Right atrium auricular region (tissue), 2 donors: ENCODE data around the gene KLF6. TPM values are rescaled to one million over a fixed set of nuclear protein-coding genes. Genes with fewer than 3 reads are reported as not detected.

Experiments
- DNase-seq: peaks from one replicate; pipeline ENCODE4 v3.0.0-alpha.2; 2019; ENCODE audit warnings: low spot score
- H3K27ac ChIP-seq, 2 donors: fragments of 200-600 bp; sonication (generic); 1 replicate in 1 of 2; 2 replicates in 1 of 2; pipeline ENCODE4 v1.5.1; 2016 to 2019
- H3K27me3 ChIP-seq, 2 donors: fragments of 200-600 bp; sonication (generic); one replicate each; pipeline versions ENCODE4 v1.5.1 to v1.6.0; 2017 to 2019
- H3K36me3 ChIP-seq: fragments of 200-600 bp; sonication (generic); one replicate; pipeline ENCODE4 v1.5.1; 2016
- H3K4me1 ChIP-seq, 2 donors: fragments of 200-600 bp; sonication (generic); one replicate each; pipeline versions ENCODE4 v1.5.1 to v1.6.0; 2017 to 2019
- H3K4me3 ChIP-seq, 2 donors: fragments of 200-600 bp; sonication (generic); 1 replicate in 1 of 2; 2 replicates in 1 of 2; pipeline ENCODE4 v1.5.1; 2017 to 2019; ENCODE audit warnings: mild to moderate bottlenecking in 1 of 2, moderate library complexity in 1 of 2
- H3K9me3 ChIP-seq, 2 donors: fragments of 200-600 bp; sonication (generic); one replicate each; pipeline ENCODE4 v1.5.1; 2019
- CTCF ChIP-seq, 2 donors: fragments of 200-600 bp; sonication (generic); IDR thresholded peaks; one replicate each; pipeline ENCODE4 v1.5.1; 2019; ENCODE audit warnings: antibody characterized with exemption in 2 of 2
- total RNA-seq, 2 donors: library from RNA; depleted of rRNA; stranded (reverse); fragments of >200 nt; gene quantifications; one replicate each; pipeline ENCODE4 v1.1.0, GENCODE V29; 2016

The KLF6 gene
- total RNA-seq, 2 donors from 2014 or later: 29.1 to 44.7 TPM

- H3K4me3 ChIP-seq: no peak overlapping the region
- H3K27me3 ChIP-seq: no peaks in the 10 kb centered on the region
- peaks cover 0 to 41% of the 10 kb centered on the region in 2 donors for H3K4me1 ChIP-seq
- no peaks in the 10 kb centered on the region for H3K36me3 ChIP-seq
- peak overlapping the region; percentile 79 to 90 for H3K27ac ChIP-seq
- no peaks in the 10 kb centered on the region for H3K9me3 ChIP-seq
- TF ChIP-seq CTCF (IDR thresholded peaks at IDR 0.05): no peak
- DNase-seq: no peak
Measured at GRCh38 chr10:3749011-3749410, 36.0 kb downstream of the KLF6 start.

- no peak for DNase-seq
- H3K27me3 ChIP-seq: no peaks in the 10 kb centered on the region
- TF ChIP-seq CTCF (IDR thresholded peaks at IDR 0.05): no peak
Measured at GRCh38 chr10:3748484-3748883, 36.5 kb downstream of the KLF6 start.

DNA sequence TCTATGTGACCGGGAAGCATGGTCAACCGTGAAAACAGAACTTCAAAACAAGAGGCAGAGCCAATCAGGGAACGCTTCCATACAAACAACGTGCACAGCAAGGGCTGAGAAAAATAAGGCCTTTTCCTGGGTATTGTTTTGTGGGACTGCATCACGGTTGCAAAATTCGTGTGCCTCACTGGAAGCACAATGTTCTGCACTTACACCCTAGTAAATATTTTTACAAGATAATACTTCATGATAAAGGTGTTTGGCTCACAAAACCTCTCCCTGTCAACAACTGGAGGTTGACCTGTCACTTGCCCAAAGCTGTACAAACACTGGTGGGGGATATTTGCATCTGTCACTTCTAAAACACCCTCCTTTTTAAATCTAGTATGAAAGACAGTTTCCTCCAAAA, 37.0 kb downstream of the KLF6 start:
- no peaks in the 10 kb centered on the region for H3K27me3 ChIP-seq
- no peak for DNase-seq
- peaks cover 0 to 41% of the 10 kb centered on the region in 2 donors for H3K4me1 ChIP-seq
- peak overlapping the region; percentile 79 to 90 for H3K27ac ChIP-seq
- no peaks in the 10 kb centered on the region for H3K36me3 ChIP-seq
- no peak for TF ChIP-seq CTCF (IDR thresholded peaks at IDR 0.05)
- no peaks in the 10 kb centered on the region for H3K9me3 ChIP-seq
- H3K4me3 ChIP-seq: no peak overlapping the region

More at GRCh38 chr10:3748484-3748883, 36.5 kb downstream of the KLF6 start:
- H3K9me3 ChIP-seq: no peaks in the 10 kb centered on the region
- H3K4me3 ChIP-seq: no peak overlapping the region
- H3K36me3 ChIP-seq: no peaks in the 10 kb centered on the region
- peaks cover 0 to 41% of the 10 kb centered on the region in 2 donors for H3K4me1 ChIP-seq
- H3K27ac ChIP-seq: peak overlapping the region; percentile 79 to 90

DNA sequence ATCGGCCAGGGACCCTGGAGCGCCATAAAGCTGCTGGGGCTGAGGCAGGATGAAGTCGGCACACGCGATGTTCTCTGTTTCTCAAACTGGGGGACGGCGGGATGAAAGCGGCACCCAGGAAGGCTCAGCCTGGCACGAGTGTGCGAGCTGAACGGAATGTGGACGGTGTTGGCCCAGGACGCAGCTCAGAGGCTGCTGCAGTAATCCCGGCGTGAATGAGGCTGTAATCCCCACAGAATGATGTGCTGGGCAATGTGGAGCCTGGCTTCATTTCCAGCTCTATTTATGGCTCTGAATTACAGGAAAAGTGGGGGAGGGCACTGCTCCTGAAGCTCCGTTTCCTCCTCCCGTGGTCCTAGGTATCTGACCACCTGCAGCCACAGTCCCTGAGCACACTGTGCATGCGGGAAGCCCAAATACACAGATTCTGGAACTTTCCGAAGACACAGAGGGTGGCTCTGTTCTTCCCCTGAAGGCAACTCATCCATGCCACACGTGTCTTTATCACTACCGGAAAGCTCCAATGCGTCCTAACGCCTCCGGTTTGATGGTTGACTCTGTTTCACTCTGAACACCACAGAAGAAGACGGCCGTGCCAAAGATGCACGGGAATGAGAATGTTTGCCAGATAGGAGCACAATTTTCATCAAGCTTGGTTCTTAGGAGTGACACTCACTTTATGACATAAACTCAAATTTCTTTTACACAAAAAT, 37.6 kb downstream of the KLF6 start:
- TF ChIP-seq CTCF (IDR thresholded peaks at IDR 0.05): no peak
- no peaks in the 10 kb centered on the region for H3K27me3 ChIP-seq
- no peaks in the 10 kb centered on the region for H3K36me3 ChIP-seq
- peak overlapping the region; percentile 79 to 90 for H3K27ac ChIP-seq
- H3K4me1 ChIP-seq: peaks cover 0 to 41% of the 10 kb centered on the region in 2 donors
- H3K4me3 ChIP-seq: peak overlapping the region in 1 of 2 donors; percentile 18
- peak; percentile 53 for DNase-seq
- H3K9me3 ChIP-seq: no peaks in the 10 kb centered on the region

DNA sequence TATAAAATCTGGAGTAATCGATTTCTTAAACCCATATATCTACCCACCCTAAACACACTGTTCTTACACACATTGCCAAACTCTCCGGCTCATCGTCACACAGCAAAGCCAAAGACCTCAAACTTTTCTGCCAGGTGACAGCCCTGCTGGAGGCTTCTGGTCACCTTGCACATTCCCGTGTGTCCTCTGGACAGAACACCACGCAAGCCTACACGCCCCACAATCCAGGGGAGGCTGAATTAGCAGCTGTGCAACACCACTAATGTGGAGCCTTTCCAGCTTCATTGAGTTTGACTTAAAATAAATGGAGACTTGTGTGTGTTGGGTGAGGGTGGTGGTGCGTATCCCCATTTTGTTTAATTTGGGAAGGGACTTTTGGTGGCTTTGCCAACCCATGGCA, 38.4 kb downstream of the KLF6 start:
- Histone ChIP-seq H3K4me1 (peaks cover 0 to 41% of the 10 kb centered on the region in 2 donors), H3K9me3 (no peaks in the 10 kb centered on the region), H3K4me3 (no peak overlapping the region), H3K27me3 (no peaks in the 10 kb centered on the region), H3K36me3 (no peaks in the 10 kb centered on the region), H3K27ac (peak overlapping the region; percentile 79 to 90)
- no peak for DNase-seq
- TF ChIP-seq CTCF (IDR thresholded peaks at IDR 0.05): no peak

- peaks cover 0 to 41% of the 10 kb centered on the region in 2 donors for H3K4me1 ChIP-seq
- H3K27ac ChIP-seq: no peak overlapping the region
- no peak for TF ChIP-seq CTCF (IDR thresholded peaks at IDR 0.05)
- no peak overlapping the region for H3K4me3 ChIP-seq
- H3K36me3 ChIP-seq: no peaks in the 10 kb centered on the region
- no peak for DNase-seq
- H3K27me3 ChIP-seq: no peaks in the 10 kb centered on the region
- H3K9me3 ChIP-seq: no peaks in the 10 kb centered on the region
Measured at GRCh38 chr10:3745521-3745920, 39.5 kb downstream of the KLF6 start.
